AML-193 (cell line): ENCODE results near the gene MAP7D1.
A peak's percentile ranks its signal among the peaks of the same experiment; 100 is the strongest.
"Not testable (repeated sequence)": the region's sequence is repeated elsewhere in the genome, so short reads cannot be mapped to it uniquely, and the experiment has no call there.

ENCODE experiments used
- DNase-seq, 2 experiments: peaks; one replicate each; lab custom pipeline; 2025; lab: John Stamatoyannopoulos, UW

Gene MAP7D1

GRCh38 chr1:36151845-36152203 lies 4.1 kb upstream of the MAP7D1 start:
- DNase-seq = no peak

GRCh38 chr1:36153476-36153875 lies 2.5 kb upstream of the MAP7D1 start:
- no peak for DNase-seq

- DNase-seq = no peak
These were observed 1.6 kb upstream of the MAP7D1 start for GRCh38 chr1:36154335-36154734.

GRCh38 chr1:36154765-36155407 lies 1.1 kb upstream of the MAP7D1 start:
- DNase-seq = no peak

GRCh38 chr1:36156329-36157114 lies 562 bp downstream of the MAP7D1 start:
- DNase-seq = peak; percentile 21 to 22

GRCh38 chr1:36157115-36157903 lies 1.3 kb downstream of the MAP7D1 start:
- no peak for DNase-seq

- DNase-seq = no peak
These were observed 2.2 kb downstream of the MAP7D1 start for GRCh38 chr1:36157973-36158826.

- not testable (repeated sequence) for DNase-seq
These were observed 2.9 kb downstream of the MAP7D1 start for GRCh38 chr1:36158827-36159252.

- DNase-seq = no peak
These were observed 3.8 kb downstream of the MAP7D1 start for GRCh38 chr1:36159614-36160387.

GRCh38 chr1:36160388-36160948 lies 4.5 kb downstream of the MAP7D1 start:
- DNase-seq = no peak

- DNase-seq = peak; percentile 52 to 62
These were observed 5.1 kb downstream of the MAP7D1 start for GRCh38 chr1:36160949-36161485.

GRCh38 chr1:36161641-36162531 lies 5.9 kb downstream of the MAP7D1 start:
- DNase-seq = peak; percentile 54 to 65

- no peak for DNase-seq
These were observed 6.8 kb downstream of the MAP7D1 start for GRCh38 chr1:36162680-36163239.

GRCh38 chr1:36163426-36163825 lies 7.5 kb downstream of the MAP7D1 start:
- no peak for DNase-seq

- no peak for DNase-seq
These were observed 8.4 kb downstream of the MAP7D1 start for GRCh38 chr1:36164361-36164760.

GRCh38 chr1:36165145-36165544 lies 9.2 kb downstream of the MAP7D1 start:
- DNase-seq = no peak

- no peak for DNase-seq
These were observed 10.2 kb downstream of the MAP7D1 start for GRCh38 chr1:36166136-36166535.

GRCh38 chr1:36166938-36167905 lies 11.3 kb downstream of the MAP7D1 start:
- DNase-seq = no peak
